ENCODE data around the gene OLA1. TPM values are rescaled to one million over a fixed set of nuclear protein-coding genes. Genes with fewer than 3 reads are reported as not detected.

OLA1 gene
- polyA plus RNA-seq, 1 of the 3 experiments (the other 2 are of a cell fraction): 46.9 TPM

DNA sequence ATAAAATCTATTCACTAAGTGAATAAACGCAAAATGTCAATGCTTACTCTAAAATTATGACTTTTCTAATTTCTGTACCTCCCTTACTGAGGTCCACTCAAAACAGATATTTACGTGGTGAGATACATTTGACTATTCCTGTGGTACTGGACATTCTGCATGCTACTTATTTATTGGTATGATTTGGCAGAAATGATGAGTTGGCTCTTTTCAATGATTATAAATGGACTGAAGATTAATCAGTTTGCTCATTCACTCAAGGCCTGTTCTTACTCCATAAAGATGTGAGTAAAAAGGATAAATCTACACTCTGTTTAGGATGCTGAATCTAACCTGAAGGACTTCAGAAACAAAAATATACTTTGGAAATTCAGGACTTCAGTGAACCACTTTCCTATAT is 98.8 kb downstream of the OLA1 start:
- peaks cover 5 to 8% of the 10 kb centered on the region in 2 experiments; a peak in 3 of 4 replicates for H3K4me1 ChIP-seq (ENCODE audit: control insufficient read depth in 1 of 2, insufficient read depth in 2 of 2, low read depth in 1 of 2, low read length in 1 of 2)
- CTCF ChIA-PET: no interaction called here
- H3K36me3 ChIP-seq (replicated peaks in 1 of 2; ENCODE audit: control insufficient read depth in 1 of 2, insufficient read depth in 2 of 2, low read length in 1 of 2): peaks cover 0 to 3% of the 10 kb centered on the region in 2 experiments
- TF ChIP-seq, protein P1, sequence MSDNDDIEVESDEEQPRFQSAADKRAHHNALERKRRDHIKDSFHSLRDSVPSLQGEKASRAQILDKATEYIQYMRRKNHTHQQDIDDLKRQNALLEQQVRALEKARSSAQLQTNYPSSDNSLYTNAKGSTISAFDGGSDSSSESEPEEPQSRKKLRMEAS (IDR thresholded peaks at IDR 0.05; ENCODE audit: low read depth): no peak
- no peak for TF ChIP-seq TAF1 (IDR thresholded peaks at IDR 0.05; ENCODE audit: borderline replicate concordance, low read depth, low read length)
- TF ChIP-seq TCF12 (IDR thresholded peaks at IDR 0.05): no peak
- no peak for TF ChIP-seq YY1 (IDR thresholded peaks at IDR 0.05; ENCODE audit: low read depth)
- no peak for TF ChIP-seq TEAD4 (IDR thresholded peaks at IDR 0.05; ENCODE audit: borderline replicate concordance, insufficient read depth)
- TF ChIP-seq, protein P2, sequence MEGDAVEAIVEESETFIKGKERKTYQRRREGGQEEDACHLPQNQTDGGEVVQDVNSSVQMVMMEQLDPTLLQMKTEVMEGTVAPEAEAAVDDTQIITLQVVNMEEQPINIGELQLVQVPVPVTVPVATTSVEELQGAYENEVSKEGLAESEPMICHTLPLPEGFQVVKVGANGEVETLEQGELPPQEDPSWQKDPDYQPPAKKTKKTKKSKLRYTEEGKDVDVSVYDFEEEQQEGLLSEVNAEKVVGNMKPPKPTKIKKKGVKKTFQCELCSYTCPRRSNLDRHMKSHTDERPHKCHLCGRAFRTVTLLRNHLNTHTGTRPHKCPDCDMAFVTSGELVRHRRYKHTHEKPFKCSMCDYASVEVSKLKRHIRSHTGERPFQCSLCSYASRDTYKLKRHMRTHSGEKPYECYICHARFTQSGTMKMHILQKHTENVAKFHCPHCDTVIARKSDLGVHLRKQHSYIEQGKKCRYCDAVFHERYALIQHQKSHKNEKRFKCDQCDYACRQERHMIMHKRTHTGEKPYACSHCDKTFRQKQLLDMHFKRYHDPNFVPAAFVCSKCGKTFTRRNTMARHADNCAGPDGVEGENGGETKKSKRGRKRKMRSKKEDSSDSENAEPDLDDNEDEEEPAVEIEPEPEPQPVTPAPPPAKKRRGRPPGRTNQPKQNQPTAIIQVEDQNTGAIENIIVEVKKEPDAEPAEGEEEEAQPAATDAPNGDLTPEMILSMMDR (IDR thresholded peaks at IDR 0.05): no peak
- TF ChIP-seq CHD2 (IDR thresholded peaks at IDR 0.05; ENCODE audit: low read length, partially characterized antibody): no peak
- no peak for TF ChIP-seq EZH2phosphoT487 (IDR thresholded peaks at IDR 0.05; ENCODE audit: borderline replicate concordance, low read depth)
- TF ChIP-seq JUND (IDR thresholded peaks at IDR 0.05): no peak
- no peak for TF ChIP-seq GABPA (IDR thresholded peaks at IDR 0.05; ENCODE audit: low read depth)
- no peak for TF ChIP-seq FOXJ3 (CRISPR knock-in tag; IDR thresholded peaks at IDR 0.05)
- no peak overlapping the region for H3K27ac ChIP-seq (ENCODE audit: low read depth in 2 of 2, low read length in 1 of 2)
- no peak for DNase-seq
- H3K27me3 ChIP-seq (ENCODE audit: insufficient read depth): no peaks in the 10 kb centered on the region
- H3K9me2 ChIP-seq: no peaks in the 10 kb centered on the region
- POLR2A ChIA-PET: no interaction called here
- H3K4me2 ChIP-seq: no peak overlapping the region
- H2AFZ ChIP-seq (ENCODE audit: low read depth): no peak overlapping the region
- H3K4me3 ChIP-seq (ENCODE audit: low read depth in 2 of 2, low read length in 1 of 2): no peak overlapping the region
- 99% methylated on average over 2 of the region's 2 CpGs for WGBS (ENCODE audit: low lambda C conversion rate)
- H3K79me2 ChIP-seq (ENCODE audit: insufficient read depth): peaks cover 30% of the 10 kb centered on the region
- H3K9me3 ChIP-seq: no peaks in the 10 kb centered on the region
- peaks cover 12% of the 10 kb centered on the region for H3F3A ChIP-seq (replicated peaks; ENCODE audit: insufficient read depth)
- no peaks in the 10 kb centered on the region for H4K20me1 ChIP-seq (ENCODE audit: insufficient read depth)
- no peak overlapping the region for H3K9ac ChIP-seq

DNA sequence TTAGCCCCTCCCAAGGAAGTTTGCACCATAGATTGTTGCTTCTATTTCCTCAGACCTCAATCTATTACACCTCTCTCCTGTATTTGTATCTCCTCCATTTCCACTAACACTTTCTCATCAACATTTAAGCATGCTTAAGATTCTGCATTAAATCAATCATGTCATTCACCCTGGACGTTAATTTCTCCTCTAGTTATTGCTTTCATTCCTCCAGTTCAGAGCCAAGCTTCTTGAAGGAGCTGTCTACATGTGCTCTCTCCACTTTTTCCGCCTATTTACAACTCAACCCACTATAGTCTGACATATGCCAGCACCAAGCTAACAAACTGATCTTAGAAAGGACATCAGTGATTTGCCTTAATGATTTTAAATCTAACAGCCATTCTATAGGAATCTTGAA is 99.5 kb downstream of the OLA1 start:
- CTCF ChIA-PET: no interaction called here
- no peak for TF ChIP-seq NRF1 (IDR thresholded peaks at IDR 0.05; ENCODE audit: low read depth, low read length)
- TF ChIP-seq, protein P2 (IDR thresholded peaks at IDR 0.05): no peak
- TF ChIP-seq, protein P3, sequence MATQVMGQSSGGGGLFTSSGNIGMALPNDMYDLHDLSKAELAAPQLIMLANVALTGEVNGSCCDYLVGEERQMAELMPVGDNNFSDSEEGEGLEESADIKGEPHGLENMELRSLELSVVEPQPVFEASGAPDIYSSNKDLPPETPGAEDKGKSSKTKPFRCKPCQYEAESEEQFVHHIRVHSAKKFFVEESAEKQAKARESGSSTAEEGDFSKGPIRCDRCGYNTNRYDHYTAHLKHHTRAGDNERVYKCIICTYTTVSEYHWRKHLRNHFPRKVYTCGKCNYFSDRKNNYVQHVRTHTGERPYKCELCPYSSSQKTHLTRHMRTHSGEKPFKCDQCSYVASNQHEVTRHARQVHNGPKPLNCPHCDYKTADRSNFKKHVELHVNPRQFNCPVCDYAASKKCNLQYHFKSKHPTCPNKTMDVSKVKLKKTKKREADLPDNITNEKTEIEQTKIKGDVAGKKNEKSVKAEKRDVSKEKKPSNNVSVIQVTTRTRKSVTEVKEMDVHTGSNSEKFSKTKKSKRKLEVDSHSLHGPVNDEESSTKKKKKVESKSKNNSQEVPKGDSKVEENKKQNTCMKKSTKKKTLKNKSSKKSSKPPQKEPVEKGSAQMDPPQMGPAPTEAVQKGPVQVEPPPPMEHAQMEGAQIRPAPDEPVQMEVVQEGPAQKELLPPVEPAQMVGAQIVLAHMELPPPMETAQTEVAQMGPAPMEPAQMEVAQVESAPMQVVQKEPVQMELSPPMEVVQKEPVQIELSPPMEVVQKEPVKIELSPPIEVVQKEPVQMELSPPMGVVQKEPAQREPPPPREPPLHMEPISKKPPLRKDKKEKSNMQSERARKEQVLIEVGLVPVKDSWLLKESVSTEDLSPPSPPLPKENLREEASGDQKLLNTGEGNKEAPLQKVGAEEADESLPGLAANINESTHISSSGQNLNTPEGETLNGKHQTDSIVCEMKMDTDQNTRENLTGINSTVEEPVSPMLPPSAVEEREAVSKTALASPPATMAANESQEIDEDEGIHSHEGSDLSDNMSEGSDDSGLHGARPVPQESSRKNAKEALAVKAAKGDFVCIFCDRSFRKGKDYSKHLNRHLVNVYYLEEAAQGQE (IDR thresholded peaks at IDR 0.05; ENCODE audit: low read depth, low read length): no peak
- TF ChIP-seq POLR2AphosphoS5 (IDR thresholded peaks at IDR 0.05; ENCODE audit: low read depth, low read length): no peak
- TF ChIP-seq GABPA (IDR thresholded peaks at IDR 0.05; ENCODE audit: low read depth): no peak
- TF ChIP-seq, protein P4, sequence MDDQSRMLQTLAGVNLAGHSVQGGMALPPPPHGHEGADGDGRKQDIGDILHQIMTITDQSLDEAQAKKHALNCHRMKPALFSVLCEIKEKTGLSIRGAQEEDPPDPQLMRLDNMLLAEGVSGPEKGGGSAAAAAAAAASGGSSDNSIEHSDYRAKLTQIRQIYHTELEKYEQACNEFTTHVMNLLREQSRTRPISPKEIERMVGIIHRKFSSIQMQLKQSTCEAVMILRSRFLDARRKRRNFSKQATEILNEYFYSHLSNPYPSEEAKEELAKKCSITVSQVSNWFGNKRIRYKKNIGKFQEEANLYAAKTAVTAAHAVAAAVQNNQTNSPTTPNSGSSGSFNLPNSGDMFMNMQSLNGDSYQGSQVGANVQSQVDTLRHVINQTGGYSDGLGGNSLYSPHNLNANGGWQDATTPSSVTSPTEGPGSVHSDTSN (IDR thresholded peaks at IDR 0.05): no peak
- TF ChIP-seq FOXM1 (IDR thresholded peaks at IDR 0.05; ENCODE audit: low read depth): no peak
- TF ChIP-seq RAD21 (IDR thresholded peaks at IDR 0.05; ENCODE audit: low read length): no peak
- POLR2A ChIA-PET: no interaction called here
- Histone ChIP-seq H4K20me1 (ENCODE audit: insufficient read depth) (no peaks in the 10 kb centered on the region), H3K9me3 (no peaks in the 10 kb centered on the region), H3K9me2 (no peaks in the 10 kb centered on the region), H2AFZ (ENCODE audit: low read depth) (no peak overlapping the region), H3F3A (replicated peaks; ENCODE audit: insufficient read depth) (peaks cover 6% of the 10 kb centered on the region), H3K9ac (no peak overlapping the region), H3K4me3 (ENCODE audit: low read depth in 2 of 2, low read length in 1 of 2) (no peak overlapping the region), H3K27me3 (ENCODE audit: insufficient read depth) (no peaks in the 10 kb centered on the region), H3K36me3 (replicated peaks in 1 of 2; ENCODE audit: control insufficient read depth in 1 of 2, insufficient read depth in 2 of 2, low read length in 1 of 2) (peaks cover 0 to 3% of the 10 kb centered on the region in 2 experiments), H3K4me2 (no peak overlapping the region), H3K4me1 (ENCODE audit: control insufficient read depth in 1 of 2, insufficient read depth in 2 of 2, low read depth in 1 of 2, low read length in 1 of 2) (peaks cover 2 to 3% of the 10 kb centered on the region in 2 experiments; a peak in 3 of 4 replicates), H3K79me2 (ENCODE audit: insufficient read depth) (peaks cover 30% of the 10 kb centered on the region), H3K27ac (ENCODE audit: low read depth in 2 of 2, low read length in 1 of 2) (no peak overlapping the region)
- WGBS (ENCODE audit: low lambda C conversion rate): 92% methylated on average over 2 of the region's 2 CpGs
- no peak for DNase-seq
